IMR-90 (cell line): ENCODE results near the gene OPTC. TPM values are rescaled to one million over a fixed set of nuclear protein-coding genes. Genes with fewer than 3 reads are reported as not detected.

Experiments
- ATAC-seq: fragments of 200-7000 bp; cut with Tn5 transposase; 2 replicates; pipeline ENCODE4 v1.9.1; 2020; ENCODE audit warnings: low read depth, mild to moderate bottlenecking, moderate library complexity
- BruUV-seq: library from RNA; stranded (reverse); fragments of 400-500 nt; replicated peaks from 2 replicates; lab custom pipeline; 2021; lab: Mats Ljungman, UMichigan
- CTCF ChIA-PET: fragments of 300-600 bp; formaldehyde crosslinking; extraction: SDS; loops from one replicate; lab custom pipeline; 2021; ENCODE audit warnings: antibody characterized with exemption; lab: Yijun Ruan, JAX
- POLR2A ChIA-PET: fragments of 300-600 bp; sonication (Branson Sonifier 250); formaldehyde crosslinking; loops from one replicate; lab custom pipeline; 2022; ENCODE audit warnings: antibody characterized with exemption; ENCODE audit not compliant: unreplicated experiment; lab: Charles Lee
- DNase-seq: peaks from one replicate; pipeline ENCODE4 v3.0.0; 2013
- H2AFZ ChIP-seq: replicated peaks from 2 replicates; pipeline ENCODE3; 2013; ENCODE audit warnings: low read length, mild to moderate bottlenecking; ENCODE audit not compliant: poor library complexity
- H2AK5ac ChIP-seq: 2 replicates; pipeline ENCODE4 v1.6.1; 2013; ENCODE audit warnings: low read depth, low read length, inconsistent platforms
- H2AK9ac ChIP-seq: replicated peaks from 2 replicates; pipeline ENCODE3; 2013; ENCODE audit warnings: mild to moderate bottlenecking, low read depth, low read length, moderate library complexity; ENCODE audit not compliant: poor library complexity
- H2BK120ac ChIP-seq: 2 replicates; pipeline ENCODE4 v1.6.1; 2013; ENCODE audit warnings: low read depth, low read length, inconsistent platforms
- H2BK15ac ChIP-seq: 3 replicates; pipeline ENCODE4 v1.6.1; 2013; ENCODE audit warnings: low read depth, low read length, inconsistent platforms
- H2BK20ac ChIP-seq: 2 replicates; pipeline ENCODE4 v1.6.1; 2013; ENCODE audit warnings: low read depth, mild to moderate bottlenecking, inconsistent platforms, low read length, moderate library complexity
- H2BK5ac ChIP-seq: 2 replicates; pipeline ENCODE4 v1.6.1; 2013; ENCODE audit warnings: mild to moderate bottlenecking, low read depth, low read length, inconsistent platforms; ENCODE audit not compliant: poor library complexity, severe bottlenecking
- H3K14ac ChIP-seq: replicated peaks from 2 replicates; pipeline ENCODE4 v1.6.1; 2013; ENCODE audit warnings: low read depth, low read length, inconsistent platforms
- H3K18ac ChIP-seq: 2 replicates; pipeline ENCODE4 v1.6.1; 2013; ENCODE audit warnings: low read depth, low read length, control low read depth
- H3K23ac ChIP-seq: 2 replicates; pipeline ENCODE4 v1.6.1; 2013; ENCODE audit warnings: low read depth, low read length, inconsistent platforms
- H3K27ac ChIP-seq: 2 replicates; pipeline ENCODE4 v1.5.1; 2013; ENCODE audit warnings: mild to moderate bottlenecking, control low read depth, low read length; ENCODE audit not compliant: insufficient read depth
- H3K27me3 ChIP-seq: 2 replicates; pipeline ENCODE4 v1.6.1; 2013; ENCODE audit warnings: low read length; ENCODE audit not compliant: control insufficient read depth, insufficient read depth
- H3K36me3 ChIP-seq: 2 replicates; pipeline ENCODE4 v1.6.1; 2013; ENCODE audit warnings: low read length, mixed read lengths; ENCODE audit not compliant: control insufficient read depth, insufficient read depth
- H3K4ac ChIP-seq: 2 replicates; pipeline ENCODE4 v1.6.1; 2013; ENCODE audit warnings: low read depth, low read length, inconsistent platforms
- H3K4me1 ChIP-seq: 2 replicates; pipeline ENCODE4 v1.6.1; 2013; ENCODE audit warnings: low read length, mixed read lengths; ENCODE audit not compliant: control insufficient read depth, insufficient read depth
- H3K4me2 ChIP-seq: 2 replicates; pipeline ENCODE4 v1.6.1; 2013; ENCODE audit warnings: low read depth, mild to moderate bottlenecking, control low read depth, low read length, moderate library complexity
- H3K4me3 ChIP-seq: 2 replicates; pipeline ENCODE4 v1.5.1; 2013; ENCODE audit warnings: low read depth, mild to moderate bottlenecking, control low read depth, low read length, moderate library complexity; ENCODE audit not compliant: insufficient read depth
- H3K56ac ChIP-seq: 2 replicates; pipeline ENCODE4 v1.6.1; 2013; ENCODE audit warnings: low read length, inconsistent platforms; ENCODE audit not compliant: insufficient read depth; ENCODE audit errors: extremely low read depth
- H3K79me1 ChIP-seq, 2 experiments: 2 replicates each; pipeline ENCODE4 v1.6.1; 2013; ENCODE audit warnings: low read length in 2 of 2, inconsistent platforms in 1 of 2, low read depth in 1 of 2
- H3K9ac ChIP-seq: 2 replicates; pipeline ENCODE4 v1.6.1; 2013; ENCODE audit warnings: low read depth, low read length, control low read depth
- H3K9me1 ChIP-seq: 2 replicates; pipeline ENCODE4 v1.6.1; 2013; ENCODE audit warnings: low read length, inconsistent platforms; ENCODE audit not compliant: insufficient read depth
- H3K9me3 ChIP-seq: 2 replicates; pipeline ENCODE4 v1.6.1; 2013; ENCODE audit warnings: low read length; ENCODE audit not compliant: control insufficient read depth, insufficient read depth
- H4K20me1 ChIP-seq: 2 replicates; pipeline ENCODE4 v1.6.1; 2013; ENCODE audit warnings: low read length, inconsistent platforms; ENCODE audit not compliant: insufficient read depth
- H4K5ac ChIP-seq: 2 replicates; pipeline ENCODE4 v1.6.1; 2013; ENCODE audit warnings: mild to moderate bottlenecking, low read depth, low read length, control low read depth
- H4K8ac ChIP-seq, 2 experiments: 2 replicates each; pipeline ENCODE4 v1.6.1; 2013; ENCODE audit warnings: low read depth in 2 of 2, low read length in 2 of 2, control low read depth in 1 of 2, inconsistent platforms in 1 of 2
- H4K91ac ChIP-seq: 2 replicates; pipeline ENCODE4 v1.6.1; 2013; ENCODE audit warnings: low read depth, low read length, inconsistent platforms; ENCODE audit not compliant: insufficient read depth
- BHLHE40 ChIP-seq: fragments of 150-350 bp; IDR thresholded peaks from 2 replicates; pipeline ENCODE4 v1.6.1; 2016; ENCODE audit warnings: mild to moderate bottlenecking, low read depth, low read length
- CEBPB ChIP-seq: IDR thresholded peaks from 2 replicates; pipeline ENCODE4 v1.6.1; 2012; ENCODE audit warnings: low read depth, low read length, improper control_type of control experiment
- CHD1 ChIP-seq: IDR thresholded peaks from 2 replicates; pipeline ENCODE4 v1.6.1; 2012; ENCODE audit warnings: low read depth, low read length, improper control_type of control experiment
- CTCF ChIP-seq: conservative IDR thresholded peaks from 2 replicates; pipeline ENCODE4 v1.5.1; 2012; ENCODE audit warnings: mild to moderate bottlenecking, low read depth, low read length, improper control_type of control experiment
- FOS ChIP-seq: fragments of 150-350 bp; IDR thresholded peaks from 2 replicates; pipeline ENCODE4 v1.6.1; 2016; ENCODE audit warnings: low read depth, low read length
- MAFK ChIP-seq: IDR thresholded peaks from 2 replicates; pipeline ENCODE4 v1.6.1; 2012; ENCODE audit warnings: low read depth, low read length, improper control_type of control experiment
- MAZ ChIP-seq: IDR thresholded peaks from 2 replicates; pipeline ENCODE4 v1.6.1; 2012; ENCODE audit warnings: low read depth, mild to moderate bottlenecking, low read length, improper control_type of control experiment, moderate library complexity, borderline replicate concordance
- MXI1 ChIP-seq: IDR thresholded peaks from 2 replicates; pipeline ENCODE4 v1.6.1; 2012; ENCODE audit warnings: low read depth, mild to moderate bottlenecking, low read length, moderate library complexity, borderline replicate concordance
- RAD21 ChIP-seq: IDR thresholded peaks from 2 replicates; pipeline ENCODE4 v1.6.1; 2012; ENCODE audit warnings: low read length, improper control_type of control experiment
- RCOR1 ChIP-seq: IDR thresholded peaks from 2 replicates; pipeline ENCODE4 v1.6.1; 2012; ENCODE audit warnings: mild to moderate bottlenecking, low read length, improper control_type of control experiment; ENCODE audit not compliant: insufficient replicate concordance
- RFX5 ChIP-seq: IDR thresholded peaks from 2 replicates; pipeline ENCODE4 v1.8.0; 2012; ENCODE audit warnings: low read depth, mild to moderate bottlenecking, low read length, moderate library complexity
- SMC3 ChIP-seq: fragments of 150-350 bp; IDR thresholded peaks from 2 replicates; pipeline ENCODE4 v1.6.1; 2016; ENCODE audit warnings: low read depth, mild to moderate bottlenecking, antibody characterized with exemption, low read length, moderate library complexity
- USF2 ChIP-seq: fragments of 150-350 bp; IDR thresholded peaks from 2 replicates; pipeline ENCODE4 v1.6.1; 2017; ENCODE audit warnings: mild to moderate bottlenecking, antibody characterized with exemption, low read length, low read depth
- WGBS, 2 experiments: methylation state at CpG; one replicate each; pipeline versions ENCODE4 v1.1.5 to v1.1.7; 2013; ENCODE audit warnings: missing lambda C conversion rate in 2 of 2; ENCODE audit not compliant: insufficient read length in 1 of 2; ENCODE audit errors: extremely low coverage in 2 of 2; 5-methylcytosine and 5-hydroxymethylcytosine counted together
- dilution Hi-C: fragments of 300-500 bp; cut with HindIII; formaldehyde crosslinking; loops from one replicate; pipeline ENCODE4 v1.14.3; 2018; ENCODE audit warnings: low sequenced_read_pairs; ENCODE audit not compliant: unreplicated experiment
- in situ Hi-C: fragments of 300-500 bp; cut with MboI; formaldehyde crosslinking; loops from 3 replicates; pipeline ENCODE4 v1.14.3; 2019; ENCODE audit warnings: low sequenced_read_pairs, inconsistent platforms, mixed read lengths
- intact Hi-C: fragments of 100-400 bp; cut with micrococcal nuclease; formaldehyde crosslinking; loops from 2 replicates; pipeline ENCODE4 v1.10.0; 2022
- polyA plus RNA-seq, 3 experiments: library from polyadenylated mRNA; depleted of rRNA; stranded (reverse); fragments of >200 nt; gene quantifications; 2 replicates each; pipeline ENCODE4 v1.2.3, GENCODE V29; 2012; ENCODE audit warnings: low replicate concordance in 1 of 3
- total RNA-seq: library from RNA; depleted of rRNA; stranded (reverse); fragments of >200 nt; gene quantifications from 2 replicates; pipeline ENCODE4 v1.2.3, GENCODE V29; 2012

The OPTC gene
- total and polyA plus RNA-seq, 2 of the 4 experiments (the other 2 are of a cell fraction), result not detected

- in situ Hi-C loops, result no loop called here
These were observed 1.9 kb downstream of the OPTC start for GRCh38 chr1:203495845-203496244.

More at GRCh38 chr1:203495845-203496244, 1.9 kb downstream of the OPTC start:
- Histone ChIP-seq H3K14ac (no peak overlapping the region), H2BK5ac (no peak overlapping the region), H4K8ac (no peak overlapping the region), H2AK9ac (no peak overlapping the region), H3K9ac (no peak overlapping the region), H3K18ac (no peak overlapping the region), H3K4ac (no peak overlapping the region), H2AFZ (no peak overlapping the region), H3K9me1 (peaks cover 6% of the 10 kb centered on the region; the same call in 1 of the 2 replicates), H2AK5ac (no peak overlapping the region), H4K20me1 (no peaks in the 10 kb centered on the region), H4K5ac (no peak overlapping the region), H4K91ac (no peak overlapping the region), H3K4me2 (no peak overlapping the region), H2BK120ac (no peak overlapping the region), H2BK20ac (no peak overlapping the region), H3K79me1 (no peaks in the 10 kb centered on the region), H3K27ac (no peak overlapping the region), H2BK15ac (no peak overlapping the region), H3K4me3 (no peak overlapping the region), H3K36me3 (no peaks in the 10 kb centered on the region), H3K4me1 (no peaks in the 10 kb centered on the region), H3K27me3 (no peaks in the 10 kb centered on the region; the same call in 1 of the 2 replicates), H3K9me3 (no peaks in the 10 kb centered on the region), H3K23ac (no peak overlapping the region), H3K56ac (no peak overlapping the region)
- ATAC-seq, result peak; percentile 17; the same call in 1 of the 2 replicates
- dilution Hi-C loops, result no loop called here
- TF ChIP-seq MAFK, result no peak
- no peak for TF ChIP-seq MAZ
- no peak for TF ChIP-seq USF2
- no peak for TF ChIP-seq RFX5
- TF ChIP-seq CTCF, result no peak
- no peak for TF ChIP-seq RAD21
- TF ChIP-seq CHD1, result no peak
- no peak for TF ChIP-seq BHLHE40
- no peak for TF ChIP-seq MXI1
- TF ChIP-seq FOS, result no peak
- TF ChIP-seq RCOR1, result no peak
- no peak for TF ChIP-seq SMC3
- TF ChIP-seq CEBPB, result no peak
- intact Hi-C loops, result no loop called here
- BruUV-seq, result no TSS peak
- no peak for DNase-seq
- ChIA-PET POLR2A (no interaction called here), CTCF (no interaction called here)
- WGBS, 2 experiments, result no CpG with 5 or more reads among the region's 7 CpGs
